Left ventricle myocardium inferior (tissue), 1 donor: ENCODE results near the gene CHIA. TPM values are rescaled to one million over a fixed set of nuclear protein-coding genes. Genes with fewer than 3 reads are reported as not detected.
"Not testable (repeated sequence)": the region's sequence is repeated elsewhere in the genome, so short reads cannot be mapped to it uniquely, and the experiment has no call there.

Experiments used
- DNase-seq: peaks from one replicate; pipeline ENCODE4 v3.0.0-alpha.2; 2020
- H3K27ac ChIP-seq: fragments of 200-600 bp; replicated peaks from 2 replicates; pipeline ENCODE4 v1.8.0; 2021
- H3K27me3 ChIP-seq: fragments of 200-600 bp; 2 replicates; pipeline ENCODE4 v1.8.0; 2021; ENCODE audit warnings: low read depth
- H3K36me3 ChIP-seq: fragments of 200-600 bp; 2 replicates; pipeline ENCODE4 v1.8.0; 2021
- H3K4me1 ChIP-seq: fragments of 200-600 bp; 2 replicates; pipeline ENCODE4 v1.8.0; 2021
- H3K4me3 ChIP-seq: fragments of 200-600 bp; 2 replicates; pipeline ENCODE4 v1.8.0; 2021; ENCODE audit warnings: mild to moderate bottlenecking, moderate library complexity
- H3K9me3 ChIP-seq: fragments of 200-600 bp; replicated peaks from 2 replicates; pipeline ENCODE4 v1.8.0; 2021
- CTCF ChIP-seq: fragments of 200-600 bp; IDR thresholded peaks from 2 replicates; pipeline ENCODE4 v1.8.0; 2021; ENCODE audit warnings: antibody characterized with exemption, mild to moderate bottlenecking, borderline replicate concordance
- intact Hi-C: fragments of 100-400 bp; cut with micrococcal nuclease; formaldehyde crosslinking; loops from one replicate; pipeline ENCODE4 v1.11.0; 2022
- total RNA-seq: library from RNA; stranded (reverse); fragmentation: NEBNext Ultra II Directional; extraction: Animal tissue kit (Norgen Biotek cat#: 25700); gene quantifications from one replicate; pipeline ENCODE4 v1.2.1, GENCODE V29; 2021
- donor health status: DM: no; HTN: yes; CAD: no; lungs with severe emphysema.

The CHIA gene
- total RNA-seq, 1 donor from 2014 or later: not detected

- H3K27ac ChIP-seq: no peak overlapping the region
- no peak for DNase-seq
- H3K36me3 ChIP-seq: no peaks in the 10 kb centered on the region
- H3K9me3 ChIP-seq: peaks cover 4% of the 10 kb centered on the region
- no peak for TF ChIP-seq CTCF
- no peaks in the 10 kb centered on the region for H3K27me3 ChIP-seq
- peaks cover 4% of the 10 kb centered on the region for H3K4me1 ChIP-seq
- intact Hi-C loops: no loop called here
- no peak overlapping the region for H3K4me3 ChIP-seq
These were observed 61.0 kb downstream of the CHIA start for GRCh38 chr1:111351700-111352099.

- H3K4me1 ChIP-seq: no peaks in the 10 kb centered on the region
- H3K4me3 ChIP-seq: no peak overlapping the region
- H3K27me3 ChIP-seq: no peaks in the 10 kb centered on the region
- no peak for TF ChIP-seq CTCF
- H3K9me3 ChIP-seq: peaks cover 4% of the 10 kb centered on the region
- H3K27ac ChIP-seq: no peak overlapping the region
- no peaks in the 10 kb centered on the region for H3K36me3 ChIP-seq
- intact Hi-C loops: no loop called here
- DNase-seq: no peak
These were observed 63.9 kb downstream of the CHIA start for GRCh38 chr1:111354584-111354983.

GRCh38 chr1:111358964-111359363 is 68.3 kb downstream of the CHIA start:
- H3K27me3 ChIP-seq: peaks cover 2% of the 10 kb centered on the region

GRCh38 chr1:111359376-111359775 is 68.7 kb downstream of the CHIA start:
- intact Hi-C loops: no loop called here
- H3K27ac ChIP-seq: no peak overlapping the region
- no peaks in the 10 kb centered on the region for H3K36me3 ChIP-seq
- no peak for DNase-seq
- no peak overlapping the region for H3K4me3 ChIP-seq
- no peaks in the 10 kb centered on the region for H3K4me1 ChIP-seq
- TF ChIP-seq CTCF: no peak
- H3K27me3 ChIP-seq: peaks cover 6% of the 10 kb centered on the region
- peaks cover 4% of the 10 kb centered on the region for H3K9me3 ChIP-seq

More at GRCh38 chr1:111358964-111359363, 68.3 kb downstream of the CHIA start:
- no peak overlapping the region for H3K4me3 ChIP-seq
- H3K9me3 ChIP-seq: peaks cover 4% of the 10 kb centered on the region
- H3K36me3 ChIP-seq: no peaks in the 10 kb centered on the region
- TF ChIP-seq CTCF: no peak
- no peak for DNase-seq
- intact Hi-C loops: no loop called here
- no peak overlapping the region for H3K27ac ChIP-seq
- H3K4me1 ChIP-seq: no peaks in the 10 kb centered on the region

GRCh38 chr1:111360257-111360656 is 69.6 kb downstream of the CHIA start:
- H3K36me3 ChIP-seq, intact Hi-C loops, DNase-seq, H3K4me3 ChIP-seq, H3K27ac ChIP-seq, H3K4me1 ChIP-seq, H3K9me3 ChIP-seq: not testable (repeated sequence)
- H3K27me3 ChIP-seq: peaks cover 11% of the 10 kb centered on the region

- peaks cover 23% of the 10 kb centered on the region for H3K27me3 ChIP-seq
- intact Hi-C loops: no loop called here
- DNase-seq: no peak
- H3K9me3 ChIP-seq: no peaks in the 10 kb centered on the region
- no peaks in the 10 kb centered on the region for H3K4me1 ChIP-seq
- H3K36me3 ChIP-seq: no peaks in the 10 kb centered on the region
- H3K27ac ChIP-seq: no peak overlapping the region
- H3K4me3 ChIP-seq: no peak overlapping the region
- TF ChIP-seq CTCF: no peak
These were observed 71.1 kb downstream of the CHIA start for GRCh38 chr1:111361761-111362160.
